D721Med (cell line): Measurements from ENCODE around the gene TWSG1.
"Not testable (repeated sequence)": the region's sequence is repeated elsewhere in the genome, so short reads cannot be mapped to it uniquely, and the experiment has no call there.

Source experiments
- DNase-seq: peaks from one replicate; pipeline ENCODE4 v3.0.0; 2011; ENCODE audit warnings: low spot score; ENCODE audit not compliant: insufficient read length
- FAIRE-seq: peaks from 2 replicates; lab custom pipeline; 2011; peaks lifted over from hg19 to GRCh38; lab: Jason Lieb, UNC
- CTCF ChIP-seq: IDR thresholded peaks from 2 replicates; pipeline ENCODE4 v1.5.1; 2012; ENCODE audit warnings: mild to moderate bottlenecking, control low read depth; ENCODE audit not compliant: insufficient read depth; ENCODE audit errors: missing control alignments

The TWSG1 gene

GRCh38 chr18:9421901-9422327 lies 87.3 kb downstream of the TWSG1 start:
- TF ChIP-seq CTCF: no peak
- DNase-seq: no peak
- no peak for FAIRE-seq

GRCh38 chr18:9422816-9423519 lies 88.4 kb downstream of the TWSG1 start:
- DNase-seq: no peak
- no peak for TF ChIP-seq CTCF
- no peak for FAIRE-seq

- DNase-seq, FAIRE-seq: not testable (repeated sequence)
Observed at GRCh38 chr18:9423648-9424047, 89.1 kb downstream of the TWSG1 start.

- FAIRE-seq, DNase-seq: not testable (repeated sequence)
Observed at GRCh38 chr18:9424235-9424634, 89.7 kb downstream of the TWSG1 start.

GRCh38 chr18:9426753-9427152 lies 92.2 kb downstream of the TWSG1 start:
- DNase-seq (no peak), FAIRE-seq (no peak)
- TF ChIP-seq CTCF: no peak

- DNase-seq (no peak), FAIRE-seq (no peak)
- no peak for TF ChIP-seq CTCF
Observed at GRCh38 chr18:9428301-9428706, 93.7 kb downstream of the TWSG1 start.

- FAIRE-seq (no peak), DNase-seq (no peak)
- no peak for TF ChIP-seq CTCF
Observed at GRCh38 chr18:9428862-9429661, 94.5 kb downstream of the TWSG1 start.

- no peak for DNase-seq
- TF ChIP-seq CTCF: no peak
- FAIRE-seq: no peak
Observed at GRCh38 chr18:9429662-9429993, 95.1 kb downstream of the TWSG1 start.

- FAIRE-seq, DNase-seq: not testable (repeated sequence)
Observed at GRCh38 chr18:9430315-9430714, 95.7 kb downstream of the TWSG1 start.
